ENCODE results near the gene PIGL. TPM values are rescaled to one million over a fixed set of nuclear protein-coding genes. Genes with fewer than 3 reads are reported as not detected.
A peak's percentile ranks its signal among the peaks of the same experiment; 100 is the strongest.

Gene PIGL
- total RNA-seq, 2 donors from 2014 or later = 34.5 to 109 TPM

DNA sequence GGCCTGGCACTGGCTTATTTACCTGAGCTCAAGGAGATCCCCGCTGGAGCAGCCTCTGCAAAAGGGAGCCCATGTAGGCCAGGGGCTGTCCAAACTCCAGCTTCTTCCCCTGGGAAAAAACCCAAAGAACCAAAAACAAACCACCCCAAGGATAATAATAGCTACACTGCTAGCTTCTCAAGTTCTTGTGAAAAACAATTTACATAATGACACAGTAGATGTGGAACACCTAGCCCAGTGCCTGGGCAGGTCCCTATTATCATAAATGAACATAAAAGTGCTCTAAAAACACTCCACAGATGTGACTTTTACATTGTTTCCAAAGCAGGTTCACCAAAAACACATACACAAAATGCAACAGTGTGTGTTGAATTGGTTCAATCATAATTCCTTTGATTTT is 109.0 kb downstream of the PIGL start:
- no peak overlapping the region for H3K27ac ChIP-seq
- DNase-seq (no peak), ATAC-seq (no peak)
- H3K36me3 ChIP-seq (replicated peaks in 1 of 2; ENCODE audit: insufficient read depth in 1 of 2, low read depth in 2 of 2) = no peaks in the 10 kb centered on the region
- H3K27me3 ChIP-seq = no peaks in the 10 kb centered on the region
- no peaks in the 10 kb centered on the region for H3K9me3 ChIP-seq
- H3K4me1 ChIP-seq = no peaks in the 10 kb centered on the region
- H3K4me3 ChIP-seq = no peak overlapping the region
- WGBS, 2 donors = 100% methylated on average over 1 of the region's 1 CpG
- intact Hi-C loops (cut with DNase I) = no loop called here
- TF ChIP-seq POLR2A (IDR thresholded peaks at IDR 0.05) = no peak
- no peak for TF ChIP-seq CTCF (IDR thresholded peaks at IDR 0.05)

DNA sequence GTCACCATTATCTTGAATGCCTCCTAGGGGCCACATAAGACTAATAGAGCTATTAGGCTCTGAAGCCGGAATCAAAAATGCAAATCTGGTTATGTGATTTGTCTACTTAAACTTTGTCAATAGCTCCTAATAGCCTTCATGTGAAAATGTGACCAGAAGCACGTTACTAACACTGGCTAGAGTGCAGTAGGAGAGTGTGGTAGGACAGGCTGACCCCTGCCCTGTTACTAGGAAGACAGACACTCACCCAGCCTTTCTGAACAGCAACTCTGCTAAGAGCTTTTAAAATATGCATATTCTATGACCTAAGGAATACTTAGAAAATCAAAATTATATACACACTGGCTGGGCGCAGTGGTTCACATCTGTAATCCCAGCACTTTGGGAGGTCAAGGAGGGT is 110.0 kb downstream of the PIGL start:
- TF ChIP-seq POLR2A (IDR thresholded peaks at IDR 0.05) (no peak), CTCF (IDR thresholded peaks at IDR 0.05) (no peak)
- Histone ChIP-seq H3K36me3 (replicated peaks in 1 of 2; ENCODE audit: insufficient read depth in 1 of 2, low read depth in 2 of 2) (no peaks in the 10 kb centered on the region), H3K4me1 (no peaks in the 10 kb centered on the region), H3K27me3 (no peaks in the 10 kb centered on the region), H3K4me3 (no peak overlapping the region), H3K9me3 (no peaks in the 10 kb centered on the region), H3K27ac (no peak overlapping the region)
- DNase-seq (no peak), ATAC-seq (no peak)
- intact Hi-C loops (cut with DNase I) = no loop called here
- WGBS, 2 donors = 97 to 100% methylated on average over 3 of the region's 3 CpGs

DNA sequence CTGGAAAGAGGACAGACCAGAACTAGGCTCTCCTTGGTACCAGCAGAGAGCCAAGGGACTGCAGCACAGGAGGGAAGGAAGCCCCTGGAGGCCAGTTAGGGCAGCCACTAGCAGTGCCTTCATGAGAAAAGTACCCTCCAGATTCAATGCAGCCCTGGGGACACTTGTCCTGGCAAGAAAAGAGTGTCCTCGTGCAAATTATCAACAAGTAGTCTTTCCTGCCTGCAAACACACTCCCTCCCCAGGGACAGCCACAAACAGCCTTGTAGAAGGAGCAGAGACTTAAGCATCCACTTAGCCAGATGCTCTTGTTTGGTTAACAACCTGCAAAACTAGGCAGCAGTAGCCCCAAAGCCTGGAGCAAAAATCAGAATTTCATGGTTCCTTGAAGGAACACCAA is 112.0 kb downstream of the PIGL start:
- Histone ChIP-seq H3K4me3 (no peak overlapping the region), H3K36me3 (replicated peaks in 1 of 2; ENCODE audit: insufficient read depth in 1 of 2, low read depth in 2 of 2) (no peaks in the 10 kb centered on the region), H3K9me3 (no peaks in the 10 kb centered on the region), H3K27ac (no peak overlapping the region), H3K27me3 (no peaks in the 10 kb centered on the region), H3K4me1 (no peaks in the 10 kb centered on the region)
- DNase-seq (no peak), ATAC-seq (no peak)
- 18 to 50% methylated on average over 1 of the region's 1 CpG for WGBS, 2 donors
- TF ChIP-seq POLR2A (IDR thresholded peaks at IDR 0.05) = no peak
- intact Hi-C loops (cut with DNase I) = no loop called here

DNA sequence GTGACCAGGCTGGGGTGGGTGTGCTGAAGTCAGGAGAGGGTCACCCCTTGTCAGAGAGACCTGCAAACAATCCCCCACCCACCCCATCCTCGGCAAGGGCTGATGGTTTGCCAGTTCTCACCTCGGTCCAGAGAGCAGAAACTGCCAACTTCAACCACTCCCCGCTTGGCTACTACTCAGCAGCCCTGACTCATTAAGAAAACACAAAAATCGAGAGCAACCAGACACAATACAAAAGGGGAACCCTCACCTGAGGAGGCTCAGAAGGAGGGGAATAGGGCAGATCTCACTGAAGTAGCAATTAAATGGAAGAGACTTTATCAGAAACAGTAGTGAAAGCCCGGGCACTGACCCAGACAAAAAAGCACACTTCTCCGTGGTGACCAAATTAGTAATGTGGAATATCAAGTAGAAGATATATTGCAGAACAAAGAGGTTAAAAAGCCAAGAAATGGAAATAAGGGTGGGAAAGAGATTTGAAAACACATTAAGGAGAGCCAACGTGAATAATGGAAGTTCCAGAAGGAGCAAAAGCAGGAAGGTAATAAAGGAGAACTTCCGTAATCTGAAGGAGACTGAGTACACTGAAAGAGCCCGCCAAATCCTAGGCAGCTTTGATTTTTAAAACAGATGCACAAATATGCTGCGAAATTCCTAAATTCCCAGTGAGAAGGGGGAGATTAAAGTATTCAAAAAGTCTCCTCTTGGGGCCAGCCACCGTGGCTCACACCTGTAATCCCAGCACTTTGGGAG is 112.7 kb downstream of the PIGL start:
- intact Hi-C loops (cut with DNase I) = no loop called here
- H3K36me3 ChIP-seq (replicated peaks in 1 of 2; ENCODE audit: insufficient read depth in 1 of 2, low read depth in 2 of 2) = no peaks in the 10 kb centered on the region
- H3K4me3 ChIP-seq = no peak overlapping the region
- H3K27me3 ChIP-seq = no peaks in the 10 kb centered on the region
- no peaks in the 10 kb centered on the region for H3K4me1 ChIP-seq
- H3K27ac ChIP-seq = no peak overlapping the region
- DNase-seq (peak in 2 of 4 donors; percentile 37 to 51), ATAC-seq (no peak)
- 65 to 75% methylated on average over 10 to 11 of the region's 11 CpGs for WGBS, 2 donors
- TF ChIP-seq CTCF (IDR thresholded peaks at IDR 0.05) = no peak
- no peak for TF ChIP-seq POLR2A (IDR thresholded peaks at IDR 0.05)
- no peaks in the 10 kb centered on the region for H3K9me3 ChIP-seq

GRCh38 chr17:16338391-16338790 is 121.4 kb downstream of the PIGL start:
- no peaks in the 10 kb centered on the region for H3K36me3 ChIP-seq (replicated peaks in 1 of 2; ENCODE audit: insufficient read depth in 1 of 2, low read depth in 2 of 2)
- TF ChIP-seq CTCF (IDR thresholded peaks at IDR 0.05) = no peak
- no peaks in the 10 kb centered on the region for H3K4me1 ChIP-seq
- DNase-seq (no peak), ATAC-seq (no peak)
- H3K27ac ChIP-seq = no peak overlapping the region
- no peaks in the 10 kb centered on the region for H3K9me3 ChIP-seq
- WGBS, 2 donors = 86 to 90% methylated on average over 3 of the region's 3 CpGs
- intact Hi-C loops (cut with DNase I) = no loop called here
- no peak overlapping the region for H3K4me3 ChIP-seq
- H3K27me3 ChIP-seq = no peaks in the 10 kb centered on the region

Measured in body of pancreas (tissue), 4 donors.